8988T (cell line): ENCODE measurements around the gene AGMO.
"Not testable (repeated sequence)": the region's sequence is repeated elsewhere in the genome, so short reads cannot be mapped to it uniquely, and the experiment has no call there.

Source experiments
- DNase-seq: peaks from one replicate; pipeline ENCODE4 v3.0.0; 2011

The AGMO gene

GRCh38 chr7:15558756-15559155 lies 3.1 kb downstream of the AGMO start:
- no peak for DNase-seq

GRCh38 chr7:15557686-15558085 lies 4.1 kb downstream of the AGMO start:
- DNase-seq, result no peak

- no peak for DNase-seq
These were observed 4.6 kb downstream of the AGMO start for GRCh38 chr7:15557186-15557585.

- no peak for DNase-seq
These were observed 5.3 kb downstream of the AGMO start for GRCh38 chr7:15556339-15557105.

- DNase-seq, result no peak
These were observed 6.4 kb downstream of the AGMO start for GRCh38 chr7:15555381-15555859.

- no peak for DNase-seq
These were observed 7.1 kb downstream of the AGMO start for GRCh38 chr7:15554744-15555143.

GRCh38 chr7:15554081-15554480 lies 7.7 kb downstream of the AGMO start:
- DNase-seq, result no peak

GRCh38 chr7:15547320-15547719 lies 14.5 kb downstream of the AGMO start:
- DNase-seq, result not testable (repeated sequence)

GRCh38 chr7:15546272-15546792 lies 15.5 kb downstream of the AGMO start:
- DNase-seq, result no peak

- no peak for DNase-seq
These were observed 17.8 kb downstream of the AGMO start for GRCh38 chr7:15544050-15544449.

GRCh38 chr7:15543256-15543655 lies 18.6 kb downstream of the AGMO start:
- no peak for DNase-seq

- no peak for DNase-seq
These were observed 34.2 kb downstream of the AGMO start for GRCh38 chr7:15527648-15528047.

GRCh38 chr7:15525652-15526263 lies 36.1 kb downstream of the AGMO start:
- DNase-seq, result no peak

- no peak for DNase-seq
These were observed 37.7 kb downstream of the AGMO start for GRCh38 chr7:15524077-15524476.

GRCh38 chr7:15517865-15518264 lies 44.0 kb downstream of the AGMO start:
- not testable (repeated sequence) for DNase-seq

GRCh38 chr7:15515252-15515651 lies 46.6 kb downstream of the AGMO start:
- DNase-seq, result no peak

GRCh38 chr7:15508258-15508657 lies 53.6 kb downstream of the AGMO start:
- DNase-seq, result no peak

GRCh38 chr7:15507708-15508107 lies 54.1 kb downstream of the AGMO start:
- DNase-seq, result no peak

GRCh38 chr7:15507171-15507570 lies 54.6 kb downstream of the AGMO start:
- DNase-seq, result no peak

GRCh38 chr7:15505761-15506160 lies 56.1 kb downstream of the AGMO start:
- DNase-seq, result no peak

GRCh38 chr7:15504351-15504750 lies 57.5 kb downstream of the AGMO start:
- no peak for DNase-seq

GRCh38 chr7:15503603-15504290 lies 58.1 kb downstream of the AGMO start:
- no peak for DNase-seq

GRCh38 chr7:15498465-15498864 lies 63.4 kb downstream of the AGMO start:
- DNase-seq, result no peak

GRCh38 chr7:15495170-15495569 lies 66.6 kb downstream of the AGMO start:
- no peak for DNase-seq
